MM.1S (cell line): ENCODE measurements around the gene MYL4.

Source experiments
- DNase-seq: peaks from one replicate; pipeline ENCODE4 v3.0.0-alpha.2; 2015
- H2AFZ ChIP-seq: fragments of 300-600 bp; sonication (generic); 2 replicates; pipeline ENCODE4 v1.6.0; 2016; ENCODE audit warnings: antibody characterized with exemption, low read length
- H3F3A ChIP-seq: fragments of 300-600 bp; sonication (generic); 2 replicates; pipeline ENCODE4 v1.6.1; 2016; ENCODE audit warnings: mild to moderate bottlenecking, antibody characterized with exemption, low read length, moderate library complexity, mixed read lengths; ENCODE audit not compliant: insufficient read depth
- H3K27ac ChIP-seq: fragments of 300-600 bp; sonication (generic); 2 replicates; pipeline ENCODE4 v1.5.1; 2016; ENCODE audit warnings: mild to moderate bottlenecking, low read length
- H3K27me3 ChIP-seq: fragments of 300-600 bp; sonication (generic); replicated peaks from 2 replicates; pipeline ENCODE4 v1.6.0; 2016; ENCODE audit warnings: low read length; ENCODE audit not compliant: insufficient read depth
- H3K36me3 ChIP-seq: fragments of 300-600 bp; sonication (generic); replicated peaks from 2 replicates; pipeline ENCODE4 v1.6.1; 2016; ENCODE audit warnings: mild to moderate bottlenecking, low read length, mixed read lengths; ENCODE audit not compliant: insufficient read depth
- H3K4me1 ChIP-seq: fragments of 300-600 bp; sonication (generic); 2 replicates; pipeline ENCODE4 v1.6.1; 2016; ENCODE audit warnings: low read length, mixed read lengths
- H3K4me2 ChIP-seq: fragments of 300-600 bp; sonication (generic); 2 replicates; pipeline ENCODE4 v1.6.0; 2016; ENCODE audit warnings: low read depth, low read length
- H3K4me3 ChIP-seq: fragments of 300-600 bp; sonication (generic); 2 replicates; pipeline ENCODE4 v1.5.1; 2016; ENCODE audit warnings: low read length, mixed read lengths
- H3K79me2 ChIP-seq: fragments of 300-600 bp; sonication (generic); 2 replicates; pipeline ENCODE4 v1.6.1; 2016; ENCODE audit warnings: mixed run types, low read length, mixed read lengths
- H3K9ac ChIP-seq: fragments of 300-600 bp; sonication (generic); 2 replicates; pipeline ENCODE4 v1.6.1; 2016; ENCODE audit warnings: low read length, mixed read lengths
- H3K9me2 ChIP-seq: fragments of 300-600 bp; sonication (generic); replicated peaks from 2 replicates; pipeline ENCODE4 v1.6.1; 2016; ENCODE audit warnings: mild to moderate bottlenecking, low read length, mixed read lengths; ENCODE audit not compliant: insufficient read depth
- H3K9me3 ChIP-seq: fragments of 300-600 bp; sonication (generic); replicated peaks from 2 replicates; pipeline ENCODE4 v1.6.1; 2016; ENCODE audit warnings: mild to moderate bottlenecking, low read length, mixed read lengths; ENCODE audit not compliant: insufficient read depth
- H4K20me1 ChIP-seq: fragments of 300-600 bp; sonication (generic); 2 replicates; pipeline ENCODE4 v1.6.1; 2016; ENCODE audit warnings: mild to moderate bottlenecking, low read length, moderate library complexity, mixed read lengths; ENCODE audit not compliant: insufficient read depth
- CTCF ChIP-seq: fragments of 300-600 bp; sonication (generic); IDR thresholded peaks from 2 replicates; pipeline ENCODE4 v1.5.1; 2016; ENCODE audit warnings: antibody characterized with exemption, low read length, mixed read lengths
- EZH2 ChIP-seq: fragments of 300-600 bp; sonication (generic); optimal IDR thresholded peaks from 2 replicates; pipeline ENCODE3; 2017; ENCODE audit warnings: low read depth, mild to moderate bottlenecking, antibody characterized with exemption, low read length, mixed read lengths
- EZH2phosphoT487 ChIP-seq: fragments of 300-600 bp; sonication (generic); IDR thresholded peaks from 2 replicates; pipeline ENCODE4 v1.6.1; 2018; ENCODE audit warnings: antibody characterized with exemption, low read length

Gene MYL4

GRCh38 chr17:47246120-47246519, 37.0 kb downstream of the MYL4 start:
- DNase-seq = no peak
- TF ChIP-seq EZH2 (no peak), CTCF (no peak), EZH2phosphoT487 (no peak)
- no peak overlapping the region for H3K4me3 ChIP-seq

GRCh38 chr17:47250855-47251254, 41.7 kb downstream of the MYL4 start:
- Histone ChIP-seq H3K36me3 (no peaks in the 10 kb centered on the region), H3K4me3 (no peak overlapping the region), H3K9me3 (no peaks in the 10 kb centered on the region), H3K27ac (no peak overlapping the region), H3K4me1 (no peaks in the 10 kb centered on the region), H3K27me3 (peaks cover 5% of the 10 kb centered on the region; the same call in 1 of the 2 replicates), H3K4me2 (no peak overlapping the region), H3K9me2 (no peaks in the 10 kb centered on the region), H4K20me1 (no peaks in the 10 kb centered on the region), H3K9ac (no peak overlapping the region), H3K79me2 (no peaks in the 10 kb centered on the region), H2AFZ (no peak overlapping the region), H3F3A (no peaks in the 10 kb centered on the region)
- no peak for DNase-seq
- TF ChIP-seq EZH2 (no peak), CTCF (no peak), EZH2phosphoT487 (no peak)

More at GRCh38 chr17:47246120-47246519, 37.0 kb downstream of the MYL4 start:
- Histone ChIP-seq H4K20me1 (no peaks in the 10 kb centered on the region), H3K9ac (no peak overlapping the region), H3K9me3 (no peaks in the 10 kb centered on the region), H3K79me2 (no peaks in the 10 kb centered on the region), H3K36me3 (no peaks in the 10 kb centered on the region), H3K4me2 (no peak overlapping the region), H3F3A (no peaks in the 10 kb centered on the region), H3K27me3 (no peaks in the 10 kb centered on the region), H3K9me2 (no peaks in the 10 kb centered on the region), H3K4me1 (no peaks in the 10 kb centered on the region), H3K27ac (no peak overlapping the region), H2AFZ (no peak overlapping the region)

- Histone ChIP-seq H3K27ac (no peak overlapping the region), H3K36me3 (no peaks in the 10 kb centered on the region), H3K4me3 (no peak overlapping the region)
Observed at GRCh38 chr17:47251421-47251940, 42.3 kb downstream of the MYL4 start.

More at GRCh38 chr17:47251421-47251940, 42.3 kb downstream of the MYL4 start:
- Histone ChIP-seq H3F3A (no peaks in the 10 kb centered on the region), H4K20me1 (no peaks in the 10 kb centered on the region), H3K79me2 (no peaks in the 10 kb centered on the region), H3K9me3 (no peaks in the 10 kb centered on the region), H3K9ac (no peak overlapping the region), H3K4me1 (no peaks in the 10 kb centered on the region), H2AFZ (no peak overlapping the region), H3K4me2 (no peak overlapping the region), H3K9me2 (no peaks in the 10 kb centered on the region), H3K27me3 (peaks cover 5% of the 10 kb centered on the region; the same call in 1 of the 2 replicates)
- DNase-seq = no peak
- no peak for TF ChIP-seq CTCF
- TF ChIP-seq EZH2 = no peak
- no peak for TF ChIP-seq EZH2phosphoT487
